Gastroesophageal sphincter (tissue), 4 donors: ENCODE measurements around the gene BORCS6. TPM values are rescaled to one million over a fixed set of nuclear protein-coding genes. Genes with fewer than 3 reads are reported as not detected.
A peak's percentile ranks its signal among the peaks of the same experiment; 100 is the strongest.
"Not testable (repeated sequence)": the region's sequence is repeated elsewhere in the genome, so short reads cannot be mapped to it uniquely, and the experiment has no call there.

Experiments
- ATAC-seq: fragments of 150-250 bp; one replicate; pipeline ENCODE4 v1.9.1; 2016; ENCODE audit warnings: mild to moderate bottlenecking, moderate library complexity
- H3K27ac ChIP-seq, 4 donors: fragments of 200-600 bp; sonication (generic) in 3 of 4; 1 replicate in 3 of 4; 2 replicates in 1 of 4; pipeline ENCODE4 v1.5.1; 2016 to 2019
- H3K27me3 ChIP-seq: fragments of 200-600 bp; sonication (generic); one replicate; pipeline ENCODE4 v1.5.1; 2019
- H3K36me3 ChIP-seq, 2 donors: fragments of 200-600 bp; sonication (generic); one replicate each; pipeline ENCODE4 v1.5.1; 2019; ENCODE audit warnings: control low read depth in 1 of 2
- H3K4me1 ChIP-seq, 3 donors: fragments of 200-600 bp; sonication (generic); 1 replicate in 2 of 3; 2 replicates in 1 of 3; pipeline ENCODE4 v1.5.1; 2016 to 2019; ENCODE audit warnings: control low read depth in 2 of 3
- H3K4me3 ChIP-seq, 2 donors: fragments of 200-600 bp; sonication (generic); one replicate each; pipeline ENCODE4 v1.5.1; 2019; ENCODE audit warnings: mild to moderate bottlenecking in 1 of 2, moderate library complexity in 1 of 2
- H3K9me3 ChIP-seq, 3 donors: fragments of 200-600 bp; sonication (generic); one replicate each; pipeline ENCODE4 v1.5.1; 2017 to 2019; ENCODE audit warnings: control low read depth in 2 of 3
- EP300 ChIP-seq: sonication (generic); formaldehyde crosslinking; IDR thresholded peaks from one replicate; pipeline ENCODE4 v1.6.1; 2017; ENCODE audit warnings: antibody characterized with exemption, mild to moderate bottlenecking
- POLR2A ChIP-seq, 2 donors: fragments of 450-650 bp; IDR thresholded peaks; one replicate each; pipeline ENCODE4 v1.6.1; 2017; ENCODE audit warnings: antibody characterized with exemption in 2 of 2, mild to moderate bottlenecking in 2 of 2, moderate library complexity in 1 of 2
- POLR2AphosphoS5 ChIP-seq: sonication (generic); formaldehyde crosslinking; IDR thresholded peaks from one replicate; pipeline ENCODE4 v1.6.1; 2017; ENCODE audit warnings: antibody characterized with exemption
- WGBS, 2 donors: methylation state at CpG; one replicate each; pipeline ENCODE4 v1.1.5; 2018; ENCODE audit warnings: low coverage in 1 of 2; 5-methylcytosine and 5-hydroxymethylcytosine counted together
- total RNA-seq, 4 donors: library from RNA; depleted of rRNA; stranded (reverse); fragments of >200 nt; gene quantifications; one replicate each; pipeline ENCODE4 v1.1.0, GENCODE V29; 2016
- TF ChIP-seq, protein P1 (sequence below), 4 experiments: fragments of 200-600 bp in 2 of 4; fragments of 450-650 bp in 2 of 4; sonication (generic) in 1 of 4; IDR thresholded peaks; one replicate each; pipeline ENCODE4 v1.5.1; 2017 to 2019; ENCODE audit warnings: antibody characterized with exemption in 4 of 4, mild to moderate bottlenecking in 2 of 4, moderate library complexity in 2 of 4

Gene BORCS6
- total RNA-seq, 4 donors from 2014 or later = 8.1 to 16.1 (median 12.4) TPM

DNA sequence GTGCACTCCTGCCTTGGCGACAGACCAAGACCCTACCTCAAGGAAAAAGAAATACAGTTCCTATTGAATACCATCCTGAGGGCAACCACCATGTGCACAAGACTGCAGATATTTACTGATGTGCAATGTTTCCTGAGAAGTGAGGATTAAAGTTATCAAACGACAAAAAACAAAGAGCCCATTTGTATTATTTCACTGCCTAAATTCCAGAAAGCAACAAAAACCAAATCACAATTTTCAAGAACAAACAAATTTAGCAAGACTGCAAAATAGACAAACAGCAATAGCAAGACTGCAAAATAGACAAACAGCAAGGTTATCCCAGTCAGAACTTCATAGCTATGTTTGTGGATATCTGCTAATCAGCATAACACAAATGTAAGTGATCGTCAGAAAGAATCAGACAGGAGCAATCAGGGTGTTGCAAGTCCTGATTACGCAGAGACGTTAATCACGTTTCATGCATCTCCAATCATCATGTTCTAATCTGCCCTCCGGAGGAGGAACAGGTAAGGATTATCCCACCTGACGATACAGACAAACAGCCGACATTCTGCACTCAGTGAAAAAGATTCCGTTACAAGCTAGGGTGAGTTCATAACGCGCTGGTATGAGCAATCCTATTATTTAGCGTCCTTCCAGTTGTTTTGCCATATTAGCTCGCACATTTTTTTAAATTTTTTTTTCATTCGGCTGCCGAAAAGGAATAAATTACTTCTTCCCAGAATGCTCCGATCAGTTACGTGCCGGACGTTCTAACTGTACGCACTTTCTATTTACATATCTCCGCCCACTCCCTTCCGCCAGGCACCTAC, 16.7 kb downstream of the BORCS6 start:
- 1% methylated on average over 15 to 22 of the region's 23 CpGs for whole genome bisulfite sequencing, 2 donors
- peak overlapping the region; percentile 47 to 62 for H3K4me3 ChIP-seq
- ATAC-seq = peak; percentile 89
- no peaks in the 10 kb centered on the region for H3K9me3 ChIP-seq
- TF ChIP-seq, protein P1, sequence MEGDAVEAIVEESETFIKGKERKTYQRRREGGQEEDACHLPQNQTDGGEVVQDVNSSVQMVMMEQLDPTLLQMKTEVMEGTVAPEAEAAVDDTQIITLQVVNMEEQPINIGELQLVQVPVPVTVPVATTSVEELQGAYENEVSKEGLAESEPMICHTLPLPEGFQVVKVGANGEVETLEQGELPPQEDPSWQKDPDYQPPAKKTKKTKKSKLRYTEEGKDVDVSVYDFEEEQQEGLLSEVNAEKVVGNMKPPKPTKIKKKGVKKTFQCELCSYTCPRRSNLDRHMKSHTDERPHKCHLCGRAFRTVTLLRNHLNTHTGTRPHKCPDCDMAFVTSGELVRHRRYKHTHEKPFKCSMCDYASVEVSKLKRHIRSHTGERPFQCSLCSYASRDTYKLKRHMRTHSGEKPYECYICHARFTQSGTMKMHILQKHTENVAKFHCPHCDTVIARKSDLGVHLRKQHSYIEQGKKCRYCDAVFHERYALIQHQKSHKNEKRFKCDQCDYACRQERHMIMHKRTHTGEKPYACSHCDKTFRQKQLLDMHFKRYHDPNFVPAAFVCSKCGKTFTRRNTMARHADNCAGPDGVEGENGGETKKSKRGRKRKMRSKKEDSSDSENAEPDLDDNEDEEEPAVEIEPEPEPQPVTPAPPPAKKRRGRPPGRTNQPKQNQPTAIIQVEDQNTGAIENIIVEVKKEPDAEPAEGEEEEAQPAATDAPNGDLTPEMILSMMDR (IDR thresholded peaks at IDR 0.05) = peak in 1 of 4 experiments; percentile 14
- peak; percentile 99 for TF ChIP-seq POLR2A (IDR thresholded peaks at IDR 0.05)
- TF ChIP-seq EP300 = no peak
- TF ChIP-seq POLR2AphosphoS5 = peak; percentile 100
- peak overlapping the region; percentile 86 to 96 (median 89) for H3K27ac ChIP-seq
- no peaks in the 10 kb centered on the region for H3K36me3 ChIP-seq
- no peaks in the 10 kb centered on the region for H3K27me3 ChIP-seq
- peaks cover 0 to 44% (median 15%) of the 10 kb centered on the region in 3 donors for H3K4me1 ChIP-seq

DNA sequence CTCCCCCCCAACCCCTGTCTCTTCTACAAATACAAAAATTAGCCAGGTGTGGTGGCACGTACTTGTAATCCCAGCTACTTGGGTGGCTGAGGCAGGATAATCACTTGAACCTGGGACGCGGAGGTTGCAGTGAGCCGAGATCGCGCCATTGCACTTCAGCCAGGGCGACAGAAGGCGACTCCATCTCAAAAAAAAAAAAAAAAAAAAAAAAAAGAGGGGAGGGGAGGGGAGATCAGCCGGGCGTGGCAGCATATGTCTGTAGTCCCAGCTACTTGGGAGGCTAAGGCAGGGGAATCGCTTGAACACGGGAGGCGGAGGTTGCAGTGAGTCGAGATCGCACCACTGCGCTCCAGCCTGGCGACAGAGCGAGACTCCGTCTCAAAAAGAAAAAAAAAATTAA, 19.8 kb downstream of the BORCS6 start:
- WGBS, 2 donors = 91 to 100% methylated on average over 5 to 18 of the region's 19 CpGs
- H3K27me3 ChIP-seq, H3K4me3 ChIP-seq, H3K36me3 ChIP-seq, H3K9me3 ChIP-seq, ATAC-seq, H3K27ac ChIP-seq: not testable (repeated sequence)
- peaks cover 0 to 25% (median 8%) of the 10 kb centered on the region in 3 donors for H3K4me1 ChIP-seq

DNA sequence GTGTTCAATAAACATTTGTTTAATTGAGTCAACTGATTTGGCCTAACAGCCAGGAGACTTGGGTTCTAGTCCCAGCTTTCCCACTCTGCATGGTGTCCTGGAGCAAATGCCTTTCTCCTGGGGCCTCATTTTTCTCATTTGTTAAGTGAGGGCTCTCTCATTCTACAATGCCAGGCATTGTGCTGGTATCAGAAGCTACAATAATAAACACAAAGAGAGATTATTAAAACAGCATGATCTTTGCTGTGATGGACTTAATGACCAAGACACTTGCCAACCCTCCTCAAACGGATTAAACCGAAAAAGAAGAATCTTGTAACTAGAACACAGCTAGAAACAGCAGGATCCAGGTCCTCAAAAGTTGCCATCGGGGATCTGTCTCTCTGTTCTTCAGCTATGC, 22.5 kb downstream of the BORCS6 start:
- ATAC-seq = no peak
- Histone ChIP-seq H3K27me3 (no peaks in the 10 kb centered on the region), H3K27ac (no peak overlapping the region), H3K4me1 (peaks cover 9 to 26% (median 15%) of the 10 kb centered on the region in 3 donors), H3K4me3 (no peak overlapping the region), H3K9me3 (no peaks in the 10 kb centered on the region), H3K36me3 (no peaks in the 10 kb centered on the region)
- WGBS, 2 donors = 73 to 79% methylated on average over 3 of the region's 3 CpGs
- TF ChIP-seq EP300 (no peak), POLR2A (IDR thresholded peaks at IDR 0.05) (no peak), POLR2AphosphoS5 (no peak)
- TF ChIP-seq, protein P1 (IDR thresholded peaks at IDR 0.05) = no peak

DNA sequence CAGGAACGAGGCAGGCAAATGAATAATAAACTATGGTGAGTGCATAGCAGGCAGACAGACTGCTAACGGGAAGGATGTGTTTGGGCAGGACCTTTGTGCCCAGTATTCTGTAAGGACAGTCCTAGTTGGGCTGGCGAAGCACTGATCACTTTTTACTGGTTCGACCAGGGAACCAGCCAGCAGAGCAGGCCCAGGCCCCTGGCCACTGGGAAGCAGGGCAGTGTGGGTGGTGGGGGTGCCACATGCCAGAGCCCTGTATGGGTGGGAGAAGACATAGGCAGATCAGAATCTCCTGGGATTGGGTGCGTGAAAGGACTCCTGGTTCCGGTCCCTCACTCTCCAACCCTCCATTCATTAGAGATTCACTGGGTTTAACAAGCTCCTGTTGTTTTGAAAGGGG, 23.2 kb downstream of the BORCS6 start:
- Histone ChIP-seq H3K4me3 (no peak overlapping the region), H3K36me3 (peaks cover 0 to under 1% of the 10 kb centered on the region in 2 donors), H3K27ac (peak overlapping the region in 1 of 4 donors; percentile 45), H3K4me1 (peaks cover 9 to 27% (median 17%) of the 10 kb centered on the region in 3 donors), H3K27me3 (no peaks in the 10 kb centered on the region), H3K9me3 (no peaks in the 10 kb centered on the region)
- 80 to 81% methylated on average over 3 of the region's 6 CpGs for WGBS, 2 donors
- no peak for ATAC-seq
- TF ChIP-seq POLR2AphosphoS5 (no peak), POLR2A (IDR thresholded peaks at IDR 0.05) (no peak), EP300 (no peak)
- TF ChIP-seq, protein P1 (IDR thresholded peaks at IDR 0.05) = no peak

DNA sequence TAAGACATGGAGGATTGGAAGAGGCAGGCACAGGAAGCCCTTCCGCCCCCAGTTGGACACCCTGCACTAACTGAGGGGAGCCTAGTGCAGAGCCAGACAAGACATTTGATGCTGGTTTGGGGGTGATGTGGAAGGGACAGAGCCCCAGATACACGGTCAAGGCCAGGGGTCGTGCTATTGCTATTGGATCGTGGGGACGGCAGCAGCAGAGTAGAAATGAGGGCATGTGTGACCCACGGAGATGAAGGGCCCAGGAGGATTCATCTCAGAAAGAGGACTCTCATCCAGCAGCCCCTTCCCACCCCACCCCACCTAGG, 25.2 kb downstream of the BORCS6 start:
- H3K4me1 ChIP-seq = peaks cover 9 to 47% (median 29%) of the 10 kb centered on the region in 3 donors
- H3K36me3 ChIP-seq = peaks cover 0 to 17% of the 10 kb centered on the region in 2 donors
- H3K9me3 ChIP-seq = no peaks in the 10 kb centered on the region
- no peak for TF ChIP-seq EP300
- TF ChIP-seq POLR2AphosphoS5 = no peak
- TF ChIP-seq, protein P1 (IDR thresholded peaks at IDR 0.05) = no peak
- no peak for TF ChIP-seq POLR2A (IDR thresholded peaks at IDR 0.05)
- no peaks in the 10 kb centered on the region for H3K27me3 ChIP-seq
- no peak for ATAC-seq
- H3K27ac ChIP-seq = peak overlapping the region; percentile 96 to 100 (median 98)
- 63% methylated on average over 6 of the region's 6 CpGs; no CpG with 5 or more reads in 1 of the 2 donors for WGBS, 2 donors
- no peak overlapping the region for H3K4me3 ChIP-seq
